H1 (cell line): Measurements from ENCODE around the gene CRADD. TPM values are rescaled to one million over a fixed set of nuclear protein-coding genes. Genes with fewer than 3 reads are reported as not detected.
A peak's percentile ranks its signal among the peaks of the same experiment; 100 is the strongest.

ENCODE experiments used
- CTCF ChIA-PET: fragments of 300-600 bp; sonication (Branson Sonifier 250); formaldehyde crosslinking; loops from one replicate; lab custom pipeline; 2021; ENCODE audit not compliant: partially characterized antibody; lab: Charles Lee
- POLR2A ChIA-PET: fragments of 300-600 bp; sonication (Branson Sonifier 250); formaldehyde crosslinking; loops from one replicate; lab custom pipeline; 2021; ENCODE audit warnings: inconsistent platforms; ENCODE audit not compliant: partially characterized antibody; lab: Charles Lee
- DNase-seq, 2 experiments: peaks; one replicate each; pipeline versions ENCODE4 v3.0.0 to v3.0.0-alpha.2; 2010 to 2022; ENCODE audit warnings: low spot score in 2 of 2, low read depth in 1 of 2, mixed read lengths in 1 of 2
- FAIRE-seq: peaks from 2 replicates; lab custom pipeline; 2011; peaks lifted over from hg19 to GRCh38; lab: Jason Lieb, UNC
- H2AFZ ChIP-seq: 2 replicates; pipeline ENCODE4 v1.8.1; 2012; ENCODE audit warnings: low read length, inconsistent platforms
- H2AK5ac ChIP-seq: 2 replicates; pipeline ENCODE4 v1.6.1; 2013; ENCODE audit warnings: low read depth, low read length
- H2BK120ac ChIP-seq: replicated peaks from 2 replicates; pipeline ENCODE3; 2013; ENCODE audit warnings: low read depth, low read length, inconsistent platforms
- H2BK12ac ChIP-seq: 2 replicates; pipeline ENCODE4 v1.6.1; 2013; ENCODE audit warnings: low read depth, low read length
- H2BK15ac ChIP-seq: 2 replicates; pipeline ENCODE4 v1.6.1; 2013; ENCODE audit warnings: low read length
- H2BK20ac ChIP-seq: 2 replicates; pipeline ENCODE4 v1.6.1; 2013; ENCODE audit warnings: low read length
- H2BK5ac ChIP-seq: 2 replicates; pipeline ENCODE4 v1.6.1; 2013; ENCODE audit warnings: low read depth, low read length
- H3K14ac ChIP-seq: 2 replicates; pipeline ENCODE4 v1.6.1; 2013; ENCODE audit warnings: inconsistent platforms; ENCODE audit not compliant: insufficient read length
- H3K18ac ChIP-seq: 2 replicates; pipeline ENCODE4 v1.6.1; 2013; ENCODE audit warnings: low read length; ENCODE audit errors: extremely low read depth
- H3K23ac ChIP-seq: 2 replicates; pipeline ENCODE4 v1.6.1; 2013; ENCODE audit warnings: inconsistent platforms; ENCODE audit not compliant: insufficient read length
- H3K23me2 ChIP-seq: 2 replicates; pipeline ENCODE4 v1.6.1; 2013; ENCODE audit warnings: low read depth, low read length
- H3K27ac ChIP-seq: 2 replicates; pipeline ENCODE4 v1.6.1; 2011; ENCODE audit warnings: low read depth, low read length, inconsistent platforms
- H3K27me3 ChIP-seq, 4 experiments: replicated peaks in 1 of 4; 1 replicate in 1 of 4; 2 replicates in 3 of 4; pipeline versions ENCODE4 v1.6.1 to v1.8.1; 2011 to 2013; ENCODE audit warnings: low read length in 3 of 4, mild to moderate bottlenecking in 3 of 4, inconsistent platforms in 2 of 4, mixed read lengths in 2 of 4, moderate library complexity in 1 of 4; ENCODE audit not compliant: control insufficient read depth in 3 of 4, insufficient read depth in 3 of 4; ENCODE audit errors: extremely low read depth in 1 of 4
- H3K36me3 ChIP-seq, 4 experiments: 2 replicates each; pipeline versions ENCODE4 v1.6.1 to v1.8.1; 2011 to 2013; ENCODE audit warnings: mild to moderate bottlenecking in 4 of 4, low read length in 3 of 4, moderate library complexity in 2 of 4, control low read depth in 1 of 4, inconsistent platforms in 1 of 4; ENCODE audit not compliant: insufficient read depth in 4 of 4, control insufficient read depth in 2 of 4
- H3K4ac ChIP-seq: replicated peaks from 2 replicates; pipeline ENCODE3; 2013; ENCODE audit warnings: low read length, low read depth, mixed read lengths, inconsistent platforms; ENCODE audit not compliant: insufficient read length
- H3K4me1 ChIP-seq, 4 experiments: replicated peaks in 1 of 4; 1 replicate in 1 of 4; 2 replicates in 3 of 4; pipeline versions ENCODE4 v1.6.1 to v1.8.1; 2011 to 2013; ENCODE audit warnings: low read length in 3 of 4, inconsistent platforms in 2 of 4, mixed read lengths in 1 of 4; ENCODE audit not compliant: insufficient read depth in 4 of 4, control insufficient read depth in 3 of 4
- H3K4me2 ChIP-seq, 2 experiments: 2 replicates each; pipeline versions ENCODE4 v1.6.1 to v1.8.1; 2011 to 2013; ENCODE audit warnings: low read depth in 2 of 2, low read length in 2 of 2, control low read depth in 1 of 2, inconsistent platforms in 1 of 2, mild to moderate bottlenecking in 1 of 2; ENCODE audit not compliant: insufficient read depth in 1 of 2
- H3K4me3 ChIP-seq, 4 experiments: fragments of 200-600, 300-600 bp in 1 of 4; sonication (generic), shearing (Covaris generic), sonication (Bioruptor Twin) in 1 of 4; 2 replicates each; pipeline versions ENCODE4 v1.5.1 to v1.8.1; 2011 to 2016; ENCODE audit warnings: low read length in 4 of 4, low read depth in 3 of 4, control low read depth in 2 of 4, inconsistent platforms in 2 of 4, mild to moderate bottlenecking in 2 of 4, mixed read lengths in 1 of 4, moderate library complexity in 1 of 4; ENCODE audit not compliant: insufficient read depth in 2 of 4; ENCODE audit errors: extremely low read depth in 1 of 4
- H3K56ac ChIP-seq: replicated peaks from 2 replicates; pipeline ENCODE3; 2013; ENCODE audit warnings: low read depth, mild to moderate bottlenecking, mixed read lengths, low read length, inconsistent platforms; ENCODE audit not compliant: insufficient read length
- H3K79me1 ChIP-seq: 2 replicates; pipeline ENCODE4 v1.6.1; 2013; ENCODE audit warnings: low read depth, low read length, control low read depth
- H3K79me2 ChIP-seq, 2 experiments: 2 replicates each; pipeline versions ENCODE4 v1.6.1 to v1.8.1; 2012 to 2013; ENCODE audit warnings: low read length in 2 of 2, mild to moderate bottlenecking in 2 of 2, inconsistent platforms in 1 of 2; ENCODE audit not compliant: insufficient read depth in 2 of 2, control insufficient read depth in 1 of 2
- H3K9ac ChIP-seq, 4 experiments: replicated peaks in 1 of 4; 1 replicate in 1 of 4; 2 replicates in 3 of 4; pipeline versions ENCODE4 v1.6.1 to v1.8.1; 2011 to 2013; ENCODE audit warnings: low read depth in 3 of 4, low read length in 3 of 4, control low read depth in 2 of 4, mild to moderate bottlenecking in 2 of 4, moderate library complexity in 2 of 4, inconsistent platforms in 1 of 4; ENCODE audit errors: extremely low read depth in 1 of 4
- H3K9me3 ChIP-seq, 2 experiments: 2 replicates each; pipeline versions ENCODE4 v1.6.1 to v1.8.1; 2012 to 2013; ENCODE audit warnings: mild to moderate bottlenecking in 2 of 2, moderate library complexity in 2 of 2, control low read depth in 1 of 2, inconsistent platforms in 1 of 2, low read depth in 1 of 2, low read length in 1 of 2, mixed read lengths in 1 of 2; ENCODE audit not compliant: insufficient read depth in 2 of 2
- H4K20me1 ChIP-seq, 2 experiments: replicated peaks in 1 of 2; 2 replicates each; pipeline versions ENCODE3 to v1.8.1; 2011 to 2013; ENCODE audit warnings: inconsistent platforms in 2 of 2, low read length in 2 of 2, mild to moderate bottlenecking in 1 of 2; ENCODE audit not compliant: insufficient read depth in 2 of 2, control insufficient read depth in 1 of 2
- H4K5ac ChIP-seq: 2 replicates; pipeline ENCODE4 v1.6.1; 2013; ENCODE audit warnings: low read length, low read depth, mixed read lengths, inconsistent platforms; ENCODE audit not compliant: insufficient read length
- H4K8ac ChIP-seq: 2 replicates; pipeline ENCODE4 v1.8.0; 2013; ENCODE audit warnings: mild to moderate bottlenecking, moderate library complexity, low read length, inconsistent platforms; ENCODE audit not compliant: insufficient read depth; ENCODE audit errors: extremely low read depth
- H4K91ac ChIP-seq: replicated peaks from 2 replicates; pipeline ENCODE3; 2013; ENCODE audit warnings: low read length, mixed read lengths, inconsistent platforms; ENCODE audit not compliant: insufficient read length
- RAD21 ChIP-seq, 2 experiments: IDR thresholded peaks in 1 of 2; conservative IDR thresholded peaks in 1 of 2; 2 replicates each; pipeline ENCODE4 v1.6.1; 2011; ENCODE audit warnings: low read depth in 2 of 2, low read length in 2 of 2, improper control_type of control experiment in 1 of 2, inconsistent platforms in 1 of 2, mild to moderate bottlenecking in 1 of 2, moderate library complexity in 1 of 2
- SIX5 ChIP-seq: IDR thresholded peaks from 2 replicates; pipeline ENCODE4 v1.6.1; 2011; ENCODE audit warnings: mild to moderate bottlenecking, low read depth, low read length
- polyA plus RNA-seq, 7 experiments: library from polyadenylated mRNA; depleted of rRNA in 3 of 7; stranded (reverse) in 5 of 7; unstranded in 2 of 7; fragments of >200 nt in 5 of 7; fragments of 200-250 nt in 2 of 7; gene quantifications; 1 replicate in 5 of 7; 2 replicates in 1 of 7; 4 replicates in 1 of 7; pipeline versions ENCODE4 v1.2.1 to v1.2.3, GENCODE V29; 2011 to 2013; ENCODE audit warnings: missing spikeins in 2 of 7, mixed read lengths in 2 of 7
- total RNA-seq: library from RNA; stranded (reverse); fragmentation: NEBNext Ultra II Directional; extraction: Animal tissue kit (Norgen Biotek cat#: 25700); gene quantifications from 2 replicates; pipeline ENCODE4 v1.2.1, GENCODE V29; 2021

The CRADD gene
- total and polyA plus RNA-seq, 2 of the 8 experiments (the other 6 are each of a cell fraction or from before 2014, with no cell fraction given) = 8.1 to 15.4 TPM

DNA sequence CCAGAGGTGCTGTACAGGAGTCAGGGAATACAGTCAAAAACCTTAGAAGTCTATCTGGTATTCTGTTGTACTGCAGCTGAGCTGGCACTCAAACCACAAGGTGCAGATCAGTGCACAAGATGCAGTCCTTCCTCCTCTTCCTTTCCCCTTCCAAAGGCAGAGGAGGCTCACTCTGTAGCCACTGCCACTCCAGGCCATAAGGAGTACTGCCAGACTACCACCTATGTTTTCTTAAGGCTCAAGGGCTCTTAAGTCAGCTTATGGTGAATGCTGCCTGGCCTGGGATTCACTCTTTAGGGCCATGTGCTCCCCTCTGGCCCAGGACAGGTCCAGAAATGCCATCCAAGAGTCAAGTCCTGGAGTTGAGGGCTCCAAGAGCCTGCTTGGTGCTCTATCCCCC, 200.3 kb downstream of the CRADD start:
- H3K14ac ChIP-seq = no peak overlapping the region
- H2AK5ac ChIP-seq = no peak overlapping the region
- H2BK20ac ChIP-seq = no peak overlapping the region
- H4K91ac ChIP-seq = no peak overlapping the region
- no peak overlapping the region for H2BK12ac ChIP-seq
- no peaks in the 10 kb centered on the region for H3K4me1 ChIP-seq
- ChIA-PET POLR2A (no interaction called here), CTCF (interaction anchor here (0.8 to 2.2 kb wide), 2 partner anchors 9 to 11 kb away, joined by 3 to 5 read pairs; no protein-coding TSS in a partner anchor)
- H3K79me1 ChIP-seq = no peaks in the 10 kb centered on the region
- no peak for DNase-seq
- no peaks in the 10 kb centered on the region for H3K79me2 ChIP-seq
- no peak overlapping the region for H2BK15ac ChIP-seq
- no peaks in the 10 kb centered on the region for H4K20me1 ChIP-seq
- H3K9ac ChIP-seq = no peak overlapping the region
- no peak overlapping the region for H2BK120ac ChIP-seq
- H3K23ac ChIP-seq = no peak overlapping the region
- H3K36me3 ChIP-seq = no peaks in the 10 kb centered on the region
- no peak overlapping the region for H3K4me2 ChIP-seq
- H3K4ac ChIP-seq = no peak overlapping the region
- H4K5ac ChIP-seq = no peak overlapping the region
- TF ChIP-seq SIX5 (no peak), RAD21 (IDR thresholded peaks at IDR 0.05 in 1 of 2, conservative IDR thresholded peaks at IDR 0.05 in 1 of 2; ENCODE audit: low read depth in 2 of 2, low read length in 2 of 2) (peak in 1 of 2 experiments; percentile 26; a peak in 2 of 4 replicates)
- TF ChIP-seq, all 59 proteins: peak for 1
- Histone ChIP-seq H3K4me3 (no peak overlapping the region), H3K27me3 (no peaks in the 10 kb centered on the region), H2BK5ac (no peak overlapping the region), H3K9me3 (no peaks in the 10 kb centered on the region), H2AFZ (no peak overlapping the region), H4K8ac (no peak overlapping the region; the same call in 1 of the 2 replicates), H3K56ac (no peak overlapping the region), H3K27ac (no peak overlapping the region), H3K23me2 (no peaks in the 10 kb centered on the region), H3K18ac (no peak overlapping the region)
- no peak for FAIRE-seq
